Stimulated activated CD4-positive, alpha-beta T cell treated with anti-CD3 and anti-CD28 coated beads, Interleukin-4, amount 100 ng/mL, for 48 hours (primary cell): ENCODE data around the gene EHD3.

Source experiments
- DNase-seq, 2 donors: peaks; one replicate each; pipeline ENCODE4 v3.0.0-alpha.2; 2020; ENCODE audit warnings: low read depth in 2 of 2

EHD3 gene

GRCh38 chr2:31233741-31234682 lies at the start of gene EHD3:
Gene EHD3 (plus strand): TSS chr2:31234152. CDS start chr2:31234622, 470 bp downstream.
- peak; percentile 69 to 78 for DNase-seq

- DNase-seq = no peak
These were observed 46.8 kb upstream of the EHD3 start for GRCh38 chr2:31187166-31187565.

- DNase-seq = no peak
These were observed 45.8 kb upstream of the EHD3 start for GRCh38 chr2:31188131-31188530.

- no peak for DNase-seq
These were observed 44.8 kb upstream of the EHD3 start for GRCh38 chr2:31189141-31189540.

- no peak for DNase-seq
These were observed 43.8 kb upstream of the EHD3 start for GRCh38 chr2:31190188-31190587.

- DNase-seq = no peak
These were observed 42.0 kb upstream of the EHD3 start for GRCh38 chr2:31191931-31192330.

- no peak for DNase-seq
These were observed 41.6 kb upstream of the EHD3 start for GRCh38 chr2:31192396-31192795.

GRCh38 chr2:31192851-31193392 lies 41.0 kb upstream of the EHD3 start:
- no peak for DNase-seq

- no peak for DNase-seq
These were observed 40.1 kb upstream of the EHD3 start for GRCh38 chr2:31193806-31194205.

GRCh38 chr2:31196622-31197021 lies 37.3 kb upstream of the EHD3 start:
- DNase-seq = no peak

- no peak for DNase-seq
These were observed 36.8 kb upstream of the EHD3 start for GRCh38 chr2:31197166-31197565.

GRCh38 chr2:31197669-31198068 lies 36.3 kb upstream of the EHD3 start:
- DNase-seq = no peak

GRCh38 chr2:31199206-31199605 lies 34.7 kb upstream of the EHD3 start:
- no peak for DNase-seq

- DNase-seq = no peak
These were observed 33.0 kb upstream of the EHD3 start for GRCh38 chr2:31200972-31201371.

GRCh38 chr2:31202041-31202440 lies 31.9 kb upstream of the EHD3 start:
- DNase-seq = no peak

- no peak for DNase-seq
These were observed 31.1 kb upstream of the EHD3 start for GRCh38 chr2:31202833-31203232.

- no peak for DNase-seq
These were observed 30.0 kb upstream of the EHD3 start for GRCh38 chr2:31203916-31204315.

GRCh38 chr2:31204783-31205182 lies 29.2 kb upstream of the EHD3 start:
- DNase-seq = no peak

GRCh38 chr2:31205186-31205585 lies 28.8 kb upstream of the EHD3 start:
- DNase-seq = no peak

GRCh38 chr2:31205613-31206012 lies 28.3 kb upstream of the EHD3 start:
- DNase-seq = no peak

GRCh38 chr2:31207790-31208189 lies 26.2 kb upstream of the EHD3 start:
- no peak for DNase-seq

- no peak for DNase-seq
These were observed 25.7 kb upstream of the EHD3 start for GRCh38 chr2:31208240-31208639.
